ENCODE measurements around the gene DOC2B. TPM values are rescaled to one million over a fixed set of nuclear protein-coding genes. Genes with fewer than 3 reads are reported as not detected.
"Not testable (repeated sequence)": the region's sequence is repeated elsewhere in the genome, so short reads cannot be mapped to it uniquely, and the experiment has no call there.

Gene DOC2B
- total RNA-seq, 1 experiment from 2014 or later: 2.7 TPM

DNA sequence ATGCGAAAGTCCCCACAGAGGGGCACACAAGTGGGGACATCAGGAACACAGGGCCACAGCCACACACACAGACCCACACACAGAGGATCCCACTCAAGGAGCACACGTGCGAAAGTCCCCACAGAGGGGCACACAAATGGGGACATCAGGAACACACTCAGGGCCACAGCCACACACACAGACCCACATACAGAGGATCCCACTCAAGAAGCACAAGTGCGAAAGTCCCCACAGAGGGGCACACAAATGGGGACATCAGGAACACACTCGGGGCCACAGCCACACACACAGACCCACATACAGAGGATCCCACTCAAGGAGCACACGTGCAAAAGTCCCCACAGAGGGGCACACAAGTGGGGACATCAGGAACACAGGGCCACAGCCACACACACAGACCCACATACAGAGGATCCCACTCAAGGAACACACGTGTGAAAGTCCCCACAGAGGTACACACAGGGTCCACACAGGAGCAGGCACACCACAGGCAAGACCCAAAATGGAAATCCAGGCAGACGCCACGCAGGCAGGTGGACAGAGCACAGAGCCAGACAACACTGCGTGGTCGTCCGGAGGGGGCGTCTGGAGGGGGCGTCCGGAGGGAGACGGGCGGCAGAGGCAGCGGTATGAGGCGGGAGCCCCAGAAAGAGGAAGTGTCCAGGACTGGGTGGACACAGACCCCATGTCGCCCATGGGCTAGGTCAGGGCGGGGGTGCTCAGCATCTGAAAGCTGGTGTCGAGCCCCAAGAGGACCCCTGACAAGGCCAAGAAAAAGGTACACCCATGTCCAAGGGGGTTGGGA is 41.8 kb downstream of the DOC2B start:
- POLR2A ChIA-PET; DNase-seq (ENCODE audit: low spot score); CTCF ChIA-PET; ATAC-seq; H3K4me3 Mint-ChIP-seq; H3K27me3 Mint-ChIP-seq (ENCODE audit: low read depth); H3K4me1 Mint-ChIP-seq; H3K36me3 Mint-ChIP-seq; H3K27ac Mint-ChIP-seq; H3K9me3 Mint-ChIP-seq: not testable (repeated sequence)

DNA sequence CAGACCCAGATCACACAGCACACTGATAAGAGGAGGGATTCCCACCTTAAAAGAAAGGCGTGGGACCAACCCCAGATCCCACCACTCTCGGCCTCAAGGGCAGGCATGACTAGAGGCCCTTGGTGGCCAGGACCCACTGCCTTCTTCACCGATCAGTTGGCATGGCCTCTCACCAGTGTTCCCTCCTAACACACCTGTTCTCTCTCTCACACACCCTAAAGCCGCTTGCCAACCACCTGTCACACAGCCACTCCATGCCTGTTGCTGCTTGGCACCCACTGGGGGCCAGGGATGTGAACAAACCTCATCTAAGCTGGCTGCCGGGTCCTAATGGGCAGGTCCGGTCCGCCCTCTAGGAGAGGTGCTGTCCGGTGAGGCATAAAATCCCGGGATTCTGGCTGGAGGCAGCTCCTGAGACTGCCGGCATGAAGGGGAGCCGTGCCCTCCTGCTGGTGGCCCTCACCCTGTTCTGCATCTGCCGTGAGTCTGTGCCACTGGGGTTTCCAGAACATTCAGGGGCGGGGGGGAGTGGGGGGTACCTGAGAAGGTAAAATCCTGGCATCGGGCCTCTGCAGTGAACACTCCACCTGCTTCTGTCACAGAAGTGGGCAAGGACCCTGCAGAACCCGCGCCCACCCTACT is 44.2 kb downstream of the DOC2B start, which contains the start of gene SCGB1C2:
TSS of gene SCGB1C2 (plus strand) at position 404 of the 642 bp plus-strand sequence. CDS start at position 426, 22 bp downstream.
- H3K4me1 Mint-ChIP-seq; DNase-seq (ENCODE audit: low spot score); H3K4me3 Mint-ChIP-seq; ATAC-seq; H3K27ac Mint-ChIP-seq; POLR2A ChIA-PET; CTCF ChIA-PET; H3K9me3 Mint-ChIP-seq; H3K27me3 Mint-ChIP-seq (ENCODE audit: low read depth); H3K36me3 Mint-ChIP-seq: not testable (repeated sequence)

DNA sequence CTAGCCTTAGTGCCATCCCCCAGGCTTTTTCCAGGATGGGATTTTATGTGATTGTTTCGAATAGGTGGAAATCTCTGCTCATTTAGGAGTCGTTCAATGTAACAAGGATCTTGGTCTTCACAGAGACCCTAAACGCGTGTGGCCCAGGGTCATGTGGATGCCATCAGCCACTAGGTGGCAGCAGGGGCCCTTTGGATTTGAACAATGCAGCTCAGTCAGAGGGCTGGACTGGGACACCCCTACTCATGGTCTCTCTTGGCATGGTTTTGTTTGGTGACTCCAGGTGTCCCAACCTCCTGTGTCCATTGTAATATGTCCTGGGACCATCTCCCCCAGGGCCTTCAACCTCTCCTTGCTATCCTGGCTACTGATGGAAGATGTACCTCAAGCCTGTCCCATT is 44.9 kb downstream of the DOC2B start:
- H3K36me3 Mint-ChIP-seq; POLR2A ChIA-PET; H3K4me3 Mint-ChIP-seq; H3K27me3 Mint-ChIP-seq (ENCODE audit: low read depth); H3K9me3 Mint-ChIP-seq; H3K4me1 Mint-ChIP-seq; CTCF ChIA-PET; H3K27ac Mint-ChIP-seq: not testable (repeated sequence)
- peak; percentile 73 for DNase-seq (ENCODE audit: low spot score)
- TF ChIP-seq, protein P1, sequence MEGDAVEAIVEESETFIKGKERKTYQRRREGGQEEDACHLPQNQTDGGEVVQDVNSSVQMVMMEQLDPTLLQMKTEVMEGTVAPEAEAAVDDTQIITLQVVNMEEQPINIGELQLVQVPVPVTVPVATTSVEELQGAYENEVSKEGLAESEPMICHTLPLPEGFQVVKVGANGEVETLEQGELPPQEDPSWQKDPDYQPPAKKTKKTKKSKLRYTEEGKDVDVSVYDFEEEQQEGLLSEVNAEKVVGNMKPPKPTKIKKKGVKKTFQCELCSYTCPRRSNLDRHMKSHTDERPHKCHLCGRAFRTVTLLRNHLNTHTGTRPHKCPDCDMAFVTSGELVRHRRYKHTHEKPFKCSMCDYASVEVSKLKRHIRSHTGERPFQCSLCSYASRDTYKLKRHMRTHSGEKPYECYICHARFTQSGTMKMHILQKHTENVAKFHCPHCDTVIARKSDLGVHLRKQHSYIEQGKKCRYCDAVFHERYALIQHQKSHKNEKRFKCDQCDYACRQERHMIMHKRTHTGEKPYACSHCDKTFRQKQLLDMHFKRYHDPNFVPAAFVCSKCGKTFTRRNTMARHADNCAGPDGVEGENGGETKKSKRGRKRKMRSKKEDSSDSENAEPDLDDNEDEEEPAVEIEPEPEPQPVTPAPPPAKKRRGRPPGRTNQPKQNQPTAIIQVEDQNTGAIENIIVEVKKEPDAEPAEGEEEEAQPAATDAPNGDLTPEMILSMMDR (IDR thresholded peaks at IDR 0.05): peak; percentile 35; the same call in 1 of the 2 replicates
- ATAC-seq: peak; percentile 76

DNA sequence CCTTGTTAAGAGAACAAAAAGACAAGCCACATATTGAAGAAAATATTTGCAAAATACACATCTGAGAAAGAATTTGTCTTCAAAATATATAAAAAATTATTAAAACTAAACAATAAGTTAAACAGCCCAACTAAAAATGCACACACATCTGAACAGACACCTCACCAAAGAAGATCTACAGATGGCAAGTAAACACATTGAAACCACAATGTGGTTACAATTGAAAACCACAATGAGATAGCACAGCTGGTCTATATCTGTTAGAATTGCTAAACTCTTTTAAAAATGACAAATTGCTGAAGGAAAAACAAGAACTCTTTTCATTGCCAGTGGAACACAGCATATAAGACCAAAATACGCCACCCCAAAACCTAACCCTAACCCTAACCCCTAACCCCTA is 45.6 kb downstream of the DOC2B start:
- POLR2A ChIA-PET; ATAC-seq; DNase-seq (ENCODE audit: low spot score); H3K4me3 Mint-ChIP-seq; CTCF ChIA-PET; H3K27ac Mint-ChIP-seq; H3K36me3 Mint-ChIP-seq; H3K27me3 Mint-ChIP-seq (ENCODE audit: low read depth); H3K9me3 Mint-ChIP-seq; H3K4me1 Mint-ChIP-seq: not testable (repeated sequence)

DNA sequence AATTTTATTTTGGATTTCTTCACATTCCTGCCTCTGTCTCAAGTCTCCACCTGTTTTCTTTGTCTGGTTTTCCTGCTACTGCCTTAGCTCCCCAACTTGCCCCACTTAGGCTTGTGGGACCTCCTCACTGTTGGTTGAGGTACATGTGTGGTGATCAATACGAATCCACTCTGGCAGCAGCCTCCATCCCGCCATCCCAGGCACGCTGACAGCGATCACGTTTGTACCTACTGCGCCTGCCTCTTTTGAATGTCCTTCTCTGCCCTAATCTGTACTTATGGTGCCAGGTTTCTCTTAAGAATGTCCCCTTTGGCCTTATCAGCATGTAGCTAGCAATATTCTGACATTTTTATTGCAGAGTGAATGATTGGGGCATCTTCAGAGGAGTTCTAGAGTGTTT is 46.4 kb downstream of the DOC2B start:
- DNase-seq (ENCODE audit: low spot score); H3K36me3 Mint-ChIP-seq; H3K4me1 Mint-ChIP-seq; H3K4me3 Mint-ChIP-seq; H3K27me3 Mint-ChIP-seq (ENCODE audit: low read depth); ATAC-seq; POLR2A ChIA-PET; H3K27ac Mint-ChIP-seq; CTCF ChIA-PET: not testable (repeated sequence)
- H3K9me3 Mint-ChIP-seq: peaks cover 12% of the 10 kb centered on the region

DNA sequence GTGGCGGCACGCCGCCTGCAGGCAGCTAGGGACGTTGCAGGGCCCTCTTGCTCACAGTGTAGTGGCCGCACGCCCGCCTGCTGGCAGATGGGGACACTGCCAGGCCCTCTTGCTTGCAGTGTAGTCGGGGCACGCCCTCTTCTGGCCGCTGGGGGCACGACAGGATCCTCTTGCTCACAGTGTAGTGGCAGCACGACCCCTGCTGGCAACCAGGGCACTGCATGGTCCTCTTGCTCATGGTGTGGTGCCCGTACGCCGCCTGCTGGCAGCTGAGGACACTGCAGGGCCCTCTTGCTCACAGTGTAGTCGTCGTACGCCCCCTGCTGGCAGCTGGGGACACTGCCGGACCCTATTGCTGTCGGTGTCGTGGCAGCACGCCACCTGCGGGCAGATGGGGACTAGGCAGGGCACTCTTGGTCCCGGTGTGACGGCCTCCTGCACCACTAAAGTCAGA is 47.1 kb downstream of the DOC2B start:
- H3K27me3 Mint-ChIP-seq (ENCODE audit: low read depth); CTCF ChIA-PET; H3K27ac Mint-ChIP-seq; H3K36me3 Mint-ChIP-seq; H3K9me3 Mint-ChIP-seq; POLR2A ChIA-PET; H3K4me1 Mint-ChIP-seq; H3K4me3 Mint-ChIP-seq: not testable (repeated sequence)
- ATAC-seq: peak; percentile 92
- peak; percentile 69 for DNase-seq (ENCODE audit: low spot score)
- TF ChIP-seq, protein P1 (IDR thresholded peaks at IDR 0.05): peak; percentile 69

DNA sequence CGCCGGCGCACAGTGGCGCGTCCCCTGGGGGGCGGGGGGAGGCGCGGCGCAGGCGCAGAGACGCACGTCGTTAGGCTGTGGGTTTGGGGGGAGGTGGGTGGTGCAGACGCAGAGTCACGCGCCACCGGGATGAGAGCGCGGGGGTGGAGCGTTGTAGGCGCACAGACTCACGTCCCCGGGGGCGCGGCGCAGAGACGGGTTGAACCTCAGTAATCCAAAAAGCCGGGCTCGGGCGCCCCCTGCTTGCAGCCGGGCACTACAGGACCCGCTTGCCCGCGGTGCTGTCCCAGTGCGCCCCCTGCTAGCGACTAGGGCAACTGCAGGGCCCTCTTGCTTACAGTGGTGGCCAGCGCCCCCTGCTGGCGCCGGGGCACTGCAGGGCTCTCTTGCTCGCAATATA is 47.5 kb downstream of the DOC2B start:
- ATAC-seq; H3K36me3 Mint-ChIP-seq; DNase-seq (ENCODE audit: low spot score); H3K9me3 Mint-ChIP-seq; POLR2A ChIA-PET; CTCF ChIA-PET; H3K4me3 Mint-ChIP-seq; H3K27ac Mint-ChIP-seq; H3K27me3 Mint-ChIP-seq (ENCODE audit: low read depth); H3K4me1 Mint-ChIP-seq: not testable (repeated sequence)
- TF ChIP-seq, protein P1 (IDR thresholded peaks at IDR 0.05): peak; percentile 47; the same call in 1 of the 2 replicates
